WERI-Rb-1 (cell line): ENCODE measurements around the gene RIIAD1.

Experiments used
- DNase-seq: peaks from one replicate; pipeline ENCODE4 v3.0.0-alpha.2; 2020
- H3K27ac ChIP-seq: fragments of 250-450 bp; sonication (Bioruptor Pico); 2 replicates; pipeline ENCODE4 v1.5.1; 2020; ENCODE audit warnings: mild to moderate bottlenecking, moderate library complexity
- H3K27me3 ChIP-seq: fragments of 250-450 bp; sonication (Bioruptor Pico); 2 replicates; pipeline ENCODE4 v1.5.1; 2021; ENCODE audit warnings: mild to moderate bottlenecking, low read depth, moderate library complexity; ENCODE audit not compliant: insufficient read depth, severe bottlenecking
- H3K36me3 ChIP-seq: fragments of 250-450 bp; sonication (Bioruptor Pico); 2 replicates; pipeline ENCODE4 v1.5.1; 2020; ENCODE audit warnings: mild to moderate bottlenecking, moderate library complexity
- H3K4me3 ChIP-seq: 2 replicates; pipeline ENCODE4 v1.5.1; 2011; ENCODE audit warnings: low read depth, mild to moderate bottlenecking, control low read depth, low read length
- H3K9me3 ChIP-seq: fragments of 250-450 bp; sonication (Bioruptor Pico); 2 replicates; pipeline ENCODE4 v1.5.1; 2021; ENCODE audit warnings: mild to moderate bottlenecking, moderate library complexity; ENCODE audit not compliant: severe bottlenecking
- CTCF ChIP-seq: IDR thresholded peaks from 2 replicates; pipeline ENCODE4 v1.5.1; 2011; ENCODE audit warnings: low read depth, mild to moderate bottlenecking, control low read depth, inconsistent platforms, low read length

Gene RIIAD1

GRCh38 chr1:151776665-151777062, 55.3 kb downstream of the RIIAD1 start:
- no peaks in the 10 kb centered on the region for H3K27me3 ChIP-seq

GRCh38 chr1:151777317-151777716, 56.0 kb downstream of the RIIAD1 start:
- Histone ChIP-seq H3K36me3 (peaks cover 83% of the 10 kb centered on the region), H3K27ac (no peak overlapping the region), H3K9me3 (no peaks in the 10 kb centered on the region), H3K4me3 (no peak overlapping the region), H3K27me3 (no peaks in the 10 kb centered on the region)
- no peak for DNase-seq
- TF ChIP-seq CTCF = no peak

More at GRCh38 chr1:151776665-151777062, 55.3 kb downstream of the RIIAD1 start:
- Histone ChIP-seq H3K4me3 (no peak overlapping the region), H3K27ac (no peak overlapping the region), H3K36me3 (peaks cover 78% of the 10 kb centered on the region), H3K9me3 (no peaks in the 10 kb centered on the region)
- DNase-seq = no peak
- TF ChIP-seq CTCF = no peak
